Spleen (tissue), 11 donors: ENCODE data around the gene PPP1CA. TPM values are rescaled to one million over a fixed set of nuclear protein-coding genes. Genes with fewer than 3 reads are reported as not detected.

Experiments
- DNase-seq: peaks from one replicate; pipeline ENCODE4 v3.0.0-alpha.2; 2020
- H3K27ac ChIP-seq, 8 donors: fragments of 200-600 bp; sonication (generic) in 7 of 8; 1 replicate in 4 of 8; 2 replicates in 4 of 8; pipeline versions ENCODE4 v1.5.0 to v1.8.0; 2016 to 2021; ENCODE audit warnings: inconsistent platforms in 4 of 8, mild to moderate bottlenecking in 4 of 8, moderate library complexity in 1 of 8
- H3K27me3 ChIP-seq, 7 donors: fragments of 200-600 bp; sonication (generic) in 6 of 7; replicated peaks in 1 of 7; 1 replicate in 4 of 7; 2 replicates in 3 of 7; pipeline versions ENCODE4 v1.5.0 to v1.8.0; 2016 to 2021; ENCODE audit warnings: inconsistent platforms in 3 of 7, mild to moderate bottlenecking in 1 of 7
- H3K36me3 ChIP-seq, 6 donors: fragments of 200-600 bp; sonication (generic) in 5 of 6; 1 replicate in 4 of 6; 2 replicates in 2 of 6; pipeline versions ENCODE4 v1.5.0 to v1.8.0; 2016 to 2021; ENCODE audit warnings: inconsistent platforms in 2 of 6
- H3K4me1 ChIP-seq, 6 donors: fragments of 200-600 bp; sonication (generic) in 5 of 6; 1 replicate in 3 of 6; 2 replicates in 3 of 6; pipeline versions ENCODE4 v1.5.0 to v1.8.0; 2016 to 2021; ENCODE audit warnings: inconsistent platforms in 3 of 6
- H3K4me3 ChIP-seq, 8 donors: fragments of 200-600 bp; sonication (generic) in 7 of 8; 1 replicate in 4 of 8; 2 replicates in 4 of 8; pipeline versions ENCODE4 v1.5.0 to v1.8.0; 2016 to 2021; ENCODE audit warnings: inconsistent platforms in 4 of 8, mild to moderate bottlenecking in 4 of 8, moderate library complexity in 2 of 8
- H3K9me3 ChIP-seq, 8 donors: fragments of 200-600 bp; sonication (generic) in 7 of 8; 1 replicate in 4 of 8; 2 replicates in 4 of 8; pipeline versions ENCODE4 v1.5.0 to v1.8.0; 2016 to 2021; ENCODE audit warnings: inconsistent platforms in 4 of 8
- POLR2A ChIP-seq, 3 donors: fragments of 450-650 bp; IDR thresholded peaks; one replicate each; pipeline ENCODE4 v1.5.1; 2017; ENCODE audit warnings: antibody characterized with exemption in 3 of 3, mild to moderate bottlenecking in 1 of 3
- POLR2AphosphoS5 ChIP-seq, 3 donors: sonication (generic); formaldehyde crosslinking; IDR thresholded peaks; one replicate each; pipeline ENCODE4 v1.5.1; 2017; ENCODE audit warnings: antibody characterized with exemption in 3 of 3
- WGBS, 5 donors: extraction: QIAGEN DNeasy Blood & Tissue Kit in 3 of 5; methylation state at CpG; one replicate each; pipeline versions ENCODE4 v1.1.5 to v1.1.7; 2013 to 2018; 5-methylcytosine and 5-hydroxymethylcytosine counted together
- intact Hi-C: fragments of 100-400 bp; cut with DNase I; formaldehyde crosslinking; loops from one replicate; pipeline ENCODE4 v1.15.0; 2023; ENCODE audit warnings: low total_unique reads
- polyA plus RNA-seq, 3 donors: library from polyadenylated mRNA; stranded (reverse); fragments of 200-250 nt; gene quantifications; one replicate each; pipeline ENCODE4 v1.2.1, GENCODE V29; 2013
- total RNA-seq, 7 donors: library from RNA; depleted of rRNA in 3 of 7; stranded (reverse); fragments of >200 nt in 3 of 7; fragmentation: NEBNext Ultra II Directional in 4 of 7; extraction: Animal tissue kit (Norgen Biotek cat#: 25700) in 4 of 7; gene quantifications; one replicate each; pipeline versions ENCODE4 v1.1.0 to v1.2.1, GENCODE V29; 2016 to 2021
- TF ChIP-seq, protein P1 (sequence below), 11 experiments: fragments of 200-600 bp in 7 of 11; fragments of 450-650 bp in 4 of 11; sonication (generic) in 4 of 11; IDR thresholded peaks in 8 of 11; conservative IDR thresholded peaks in 3 of 11; 1 replicate in 7 of 11; 2 replicates in 4 of 11; pipeline versions ENCODE4 v1.4.0 to v1.8.0; 2016 to 2021; ENCODE audit warnings: antibody characterized with exemption in 11 of 11, inconsistent platforms in 4 of 11, mild to moderate bottlenecking in 1 of 11
- donor health status: healthy with polysubstance abuse.
- donor health status: DM: no; HTN: no; CAD: no; lungs with moderate emphysema.
- donor health status: DM: no; HTN: no; CAD: no.
- donor health status: Bipolar disorder and iron deficiency.
- donor health status: healthy.
- donor health status: DM: no; HTN: no; CAD: no.
- donor health status: DM: yes; HTN: yes; CAD: no.

The PPP1CA gene
- total and polyA plus RNA-seq, 10 donors = 147 to 207 (median 158) TPM

DNA sequence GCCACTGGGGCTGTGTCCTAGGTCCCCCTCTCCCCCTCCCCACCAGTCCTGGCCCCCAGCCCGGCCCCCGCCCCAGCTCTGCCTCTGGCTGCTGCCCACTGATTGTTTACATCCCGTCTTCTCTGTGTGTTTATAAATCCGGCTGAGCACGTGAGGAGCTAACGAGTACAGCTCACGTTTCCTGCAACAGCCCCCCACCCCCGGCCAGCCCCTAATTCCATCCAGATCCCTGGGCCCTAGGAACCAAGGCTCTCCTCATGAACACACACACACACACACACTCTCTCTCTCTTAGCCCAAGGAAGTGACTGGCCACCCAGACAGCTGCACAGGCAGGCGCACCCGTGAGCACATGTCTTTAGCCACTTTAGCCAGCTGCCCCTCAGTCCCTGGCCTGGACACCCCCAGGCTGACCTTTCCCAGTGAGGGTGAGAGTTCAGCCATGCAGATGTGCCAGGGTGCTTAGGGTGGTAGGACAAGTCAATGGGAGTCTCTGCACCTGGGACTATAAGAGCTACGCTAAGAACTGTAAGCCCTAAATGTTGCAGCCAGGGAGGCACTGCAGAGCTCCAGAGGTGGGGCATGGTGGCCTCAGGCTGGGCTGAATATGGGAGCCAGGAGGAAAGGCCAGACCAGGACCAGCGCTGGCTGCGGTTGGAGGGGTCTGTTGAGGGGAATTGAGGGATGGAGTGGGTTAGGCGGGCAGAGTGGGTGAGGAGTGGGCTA lies 31.1 kb downstream of the PPP1CA start:
- 58 to 79% (median 66%) methylated on average over 14 of the region's 14 CpGs for WGBS, 5 donors
- Histone ChIP-seq H3K27me3 (peaks cover 0 to 18% (median 0%) of the 10 kb centered on the region in 7 donors), H3K4me1 (peaks cover 55 to 95% (median 85%) of the 10 kb centered on the region in 6 donors), H3K36me3 (peaks cover 0 to 8% (median 0%) of the 10 kb centered on the region in 6 donors), H3K4me3 (peak overlapping the region in 1 of 8 donors; percentile 78), H3K9me3 (no peaks in the 10 kb centered on the region), H3K27ac (peak overlapping the region in 5 of 8 donors; percentile 14 to 96 (median 93))
- no peak for DNase-seq
- TF ChIP-seq POLR2AphosphoS5 (IDR thresholded peaks at IDR 0.05) (no peak), POLR2A (IDR thresholded peaks at IDR 0.05) (no peak)
- TF ChIP-seq, protein P1, sequence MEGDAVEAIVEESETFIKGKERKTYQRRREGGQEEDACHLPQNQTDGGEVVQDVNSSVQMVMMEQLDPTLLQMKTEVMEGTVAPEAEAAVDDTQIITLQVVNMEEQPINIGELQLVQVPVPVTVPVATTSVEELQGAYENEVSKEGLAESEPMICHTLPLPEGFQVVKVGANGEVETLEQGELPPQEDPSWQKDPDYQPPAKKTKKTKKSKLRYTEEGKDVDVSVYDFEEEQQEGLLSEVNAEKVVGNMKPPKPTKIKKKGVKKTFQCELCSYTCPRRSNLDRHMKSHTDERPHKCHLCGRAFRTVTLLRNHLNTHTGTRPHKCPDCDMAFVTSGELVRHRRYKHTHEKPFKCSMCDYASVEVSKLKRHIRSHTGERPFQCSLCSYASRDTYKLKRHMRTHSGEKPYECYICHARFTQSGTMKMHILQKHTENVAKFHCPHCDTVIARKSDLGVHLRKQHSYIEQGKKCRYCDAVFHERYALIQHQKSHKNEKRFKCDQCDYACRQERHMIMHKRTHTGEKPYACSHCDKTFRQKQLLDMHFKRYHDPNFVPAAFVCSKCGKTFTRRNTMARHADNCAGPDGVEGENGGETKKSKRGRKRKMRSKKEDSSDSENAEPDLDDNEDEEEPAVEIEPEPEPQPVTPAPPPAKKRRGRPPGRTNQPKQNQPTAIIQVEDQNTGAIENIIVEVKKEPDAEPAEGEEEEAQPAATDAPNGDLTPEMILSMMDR (IDR thresholded peaks at IDR 0.05 in 8 of 11, conservative IDR thresholded peaks at IDR 0.05 in 3 of 11) = no peak
- intact Hi-C loops = no loop called here

DNA sequence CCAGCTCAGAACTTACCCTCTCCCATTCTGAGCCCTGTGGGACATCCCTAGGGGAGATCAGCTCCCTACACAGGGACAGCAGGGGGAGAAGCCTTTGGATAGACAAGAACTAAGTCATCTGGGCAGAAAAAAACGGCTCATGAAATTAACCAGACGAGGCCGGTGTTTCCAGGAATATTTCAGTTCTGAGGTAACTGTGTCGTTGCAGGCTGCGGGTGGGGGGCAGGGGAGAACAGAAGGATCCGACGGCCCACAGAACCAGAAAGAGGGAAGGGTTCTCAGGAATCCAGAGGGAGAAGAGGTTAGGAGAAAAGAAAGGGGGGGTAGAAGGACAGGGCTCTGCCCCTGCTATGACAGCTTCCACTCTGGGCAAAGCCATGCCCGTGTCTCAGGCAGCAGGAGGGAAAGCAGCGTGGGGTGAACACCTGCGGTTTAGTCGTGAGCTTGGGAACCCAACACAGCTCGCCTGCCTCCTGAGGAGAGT lies 31.8 kb downstream of the PPP1CA start:
- WGBS, 5 donors = 42 to 63% (median 54%) methylated on average over 10 to 12 of the region's 12 CpGs
- H3K27ac ChIP-seq = peak overlapping the region in 3 of 8 donors; percentile 23 to 96 (median 95)
- no peaks in the 10 kb centered on the region for H3K9me3 ChIP-seq
- DNase-seq = no peak
- peaks cover 60 to 95% (median 89%) of the 10 kb centered on the region in 6 donors for H3K4me1 ChIP-seq
- H3K27me3 ChIP-seq = peaks cover 0 to 18% (median 0%) of the 10 kb centered on the region in 7 donors
- intact Hi-C loops = no loop called here
- TF ChIP-seq POLR2AphosphoS5 (IDR thresholded peaks at IDR 0.05) (no peak), POLR2A (IDR thresholded peaks at IDR 0.05) (no peak)
- TF ChIP-seq, protein P1 (IDR thresholded peaks at IDR 0.05 in 8 of 11, conservative IDR thresholded peaks at IDR 0.05 in 3 of 11) = no peak
- peak overlapping the region in 1 of 8 donors; percentile 78 for H3K4me3 ChIP-seq
- peaks cover 0 to 14% (median 0%) of the 10 kb centered on the region in 6 donors for H3K36me3 ChIP-seq

GRCh38 chr11:67369275-67369674 lies 32.4 kb downstream of the PPP1CA start:
- H3K4me3 ChIP-seq = no peak overlapping the region
- H3K27ac ChIP-seq = peak overlapping the region in 3 of 8 donors; percentile 23 to 96 (median 95)
- peaks cover 0 to 18% (median 0%) of the 10 kb centered on the region in 7 donors for H3K27me3 ChIP-seq
- H3K4me1 ChIP-seq = peaks cover 60 to 95% (median 89%) of the 10 kb centered on the region in 6 donors
- DNase-seq = no peak
- TF ChIP-seq POLR2A (IDR thresholded peaks at IDR 0.05) (no peak), POLR2AphosphoS5 (IDR thresholded peaks at IDR 0.05) (no peak)
- TF ChIP-seq, protein P1 (IDR thresholded peaks at IDR 0.05 in 8 of 11, conservative IDR thresholded peaks at IDR 0.05 in 3 of 11) = no peak
- peaks cover 0 to 20% (median 0%) of the 10 kb centered on the region in 6 donors for H3K36me3 ChIP-seq
- intact Hi-C loops = no loop called here
- H3K9me3 ChIP-seq = no peaks in the 10 kb centered on the region
- 62 to 84% (median 79%) methylated on average over 8 of the region's 8 CpGs for WGBS, 5 donors

DNA sequence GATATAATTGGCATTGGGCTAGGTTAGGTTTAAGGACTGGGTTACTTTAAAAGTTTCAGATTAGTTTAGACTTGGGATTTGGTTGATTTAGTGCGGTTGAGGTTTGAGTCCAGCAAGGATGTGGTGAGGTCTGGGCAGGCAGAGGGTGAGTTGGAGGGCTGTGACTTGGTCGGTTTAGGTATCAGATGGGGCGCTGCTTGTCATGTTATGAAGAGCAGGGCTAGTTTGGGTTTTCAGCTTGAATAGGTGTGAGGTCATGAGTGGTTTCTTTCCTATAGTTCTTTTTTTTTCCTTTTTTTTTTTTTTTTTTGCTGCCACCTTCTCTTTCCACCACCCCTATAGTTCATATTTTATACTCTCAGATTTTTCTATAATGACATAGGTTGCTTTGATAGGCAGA lies 33.0 kb downstream of the PPP1CA start:
- TF ChIP-seq POLR2A (IDR thresholded peaks at IDR 0.05) (no peak), POLR2AphosphoS5 (IDR thresholded peaks at IDR 0.05) (no peak)
- TF ChIP-seq, protein P1 (IDR thresholded peaks at IDR 0.05 in 8 of 11, conservative IDR thresholded peaks at IDR 0.05 in 3 of 11) = no peak
- DNase-seq = no peak
- Histone ChIP-seq H3K4me3 (no peak overlapping the region), H3K9me3 (no peaks in the 10 kb centered on the region), H3K36me3 (peaks cover 0 to 25% (median 0%) of the 10 kb centered on the region in 6 donors), H3K4me1 (peaks cover 55 to 94% (median 88%) of the 10 kb centered on the region in 6 donors), H3K27me3 (peaks cover 0 to 13% (median 0%) of the 10 kb centered on the region in 7 donors), H3K27ac (peak overlapping the region in 3 of 8 donors; percentile 54 to 96 (median 58))
- intact Hi-C loops = no loop called here
- 29 to 81% (median 35%) methylated on average over 3 of the region's 3 CpGs for WGBS, 5 donors
